ENCODE measurements around the gene ADAMTS16.

ADAMTS16 gene

GRCh38 chr5:5101676-5102075 lies 38.5 kb upstream of the ADAMTS16 start:
- TF ChIP-seq EZH2 (optimal IDR thresholded peaks at IDR 0.05; ENCODE audit: low read depth, low read length) (no peak), CTCF (IDR thresholded peaks at IDR 0.05; ENCODE audit: low read length) (no peak), EZH2phosphoT487 (IDR thresholded peaks at IDR 0.05; ENCODE audit: low read length) (no peak)
- H3K9ac ChIP-seq (ENCODE audit: low read length): no peak overlapping the region
- H3K9me2 ChIP-seq (replicated peaks; ENCODE audit: insufficient read depth, low read length): no peaks in the 10 kb centered on the region
- no peak overlapping the region for H3K4me2 ChIP-seq (ENCODE audit: low read depth, low read length)
- no peaks in the 10 kb centered on the region for H3K9me3 ChIP-seq (replicated peaks; ENCODE audit: insufficient read depth, low read length)
- no peak for DNase-seq
- H3F3A ChIP-seq (ENCODE audit: insufficient read depth, low read length): no peaks in the 10 kb centered on the region
- H3K36me3 ChIP-seq (replicated peaks; ENCODE audit: insufficient read depth, low read length): no peaks in the 10 kb centered on the region
- H3K27me3 ChIP-seq (replicated peaks; ENCODE audit: insufficient read depth, low read length): no peaks in the 10 kb centered on the region
- no peak overlapping the region for H2AFZ ChIP-seq (ENCODE audit: low read length)
- no peaks in the 10 kb centered on the region for H3K79me2 ChIP-seq (ENCODE audit: low read length)
- H3K4me3 ChIP-seq (ENCODE audit: low read length): no peak overlapping the region
- H3K27ac ChIP-seq (ENCODE audit: low read length): no peak overlapping the region
- no peaks in the 10 kb centered on the region for H4K20me1 ChIP-seq (ENCODE audit: insufficient read depth, low read length)
- no peaks in the 10 kb centered on the region for H3K4me1 ChIP-seq (ENCODE audit: low read length)

GRCh38 chr5:5103245-5103644 lies 36.9 kb upstream of the ADAMTS16 start:
- no peak for DNase-seq
- Histone ChIP-seq H4K20me1 (ENCODE audit: insufficient read depth, low read length) (no peaks in the 10 kb centered on the region), H3K79me2 (ENCODE audit: low read length) (no peaks in the 10 kb centered on the region), H3K4me3 (ENCODE audit: low read length) (no peak overlapping the region), H3K4me1 (ENCODE audit: low read length) (no peaks in the 10 kb centered on the region), H3K9me3 (replicated peaks; ENCODE audit: insufficient read depth, low read length) (no peaks in the 10 kb centered on the region), H3K36me3 (replicated peaks; ENCODE audit: insufficient read depth, low read length) (no peaks in the 10 kb centered on the region), H3K9me2 (replicated peaks; ENCODE audit: insufficient read depth, low read length) (no peaks in the 10 kb centered on the region), H3K4me2 (ENCODE audit: low read depth, low read length) (no peak overlapping the region), H2AFZ (ENCODE audit: low read length) (no peak overlapping the region), H3K9ac (ENCODE audit: low read length) (no peak overlapping the region), H3F3A (ENCODE audit: insufficient read depth, low read length) (no peaks in the 10 kb centered on the region), H3K27ac (ENCODE audit: low read length) (no peak overlapping the region), H3K27me3 (replicated peaks; ENCODE audit: insufficient read depth, low read length) (no peaks in the 10 kb centered on the region)
- TF ChIP-seq CTCF (IDR thresholded peaks at IDR 0.05; ENCODE audit: low read length) (no peak), EZH2 (optimal IDR thresholded peaks at IDR 0.05; ENCODE audit: low read depth, low read length) (no peak), EZH2phosphoT487 (IDR thresholded peaks at IDR 0.05; ENCODE audit: low read length) (no peak)

- no peak overlapping the region for H3K9ac ChIP-seq (ENCODE audit: low read length)
- H3K27ac ChIP-seq (ENCODE audit: low read length): no peak overlapping the region
- no peaks in the 10 kb centered on the region for H3K9me2 ChIP-seq (replicated peaks; ENCODE audit: insufficient read depth, low read length)
- no peaks in the 10 kb centered on the region for H3F3A ChIP-seq (ENCODE audit: insufficient read depth, low read length)
- H3K4me2 ChIP-seq (ENCODE audit: low read depth, low read length): no peak overlapping the region
- H2AFZ ChIP-seq (ENCODE audit: low read length): no peak overlapping the region
- no peak for DNase-seq
- no peak overlapping the region for H3K4me3 ChIP-seq (ENCODE audit: low read length)
- no peaks in the 10 kb centered on the region for H3K9me3 ChIP-seq (replicated peaks; ENCODE audit: insufficient read depth, low read length)
- TF ChIP-seq CTCF (IDR thresholded peaks at IDR 0.05; ENCODE audit: low read length) (no peak), EZH2phosphoT487 (IDR thresholded peaks at IDR 0.05; ENCODE audit: low read length) (no peak), EZH2 (optimal IDR thresholded peaks at IDR 0.05; ENCODE audit: low read depth, low read length) (no peak)
- no peaks in the 10 kb centered on the region for H3K4me1 ChIP-seq (ENCODE audit: low read length)
- H3K27me3 ChIP-seq (replicated peaks; ENCODE audit: insufficient read depth, low read length): no peaks in the 10 kb centered on the region
- H4K20me1 ChIP-seq (ENCODE audit: insufficient read depth, low read length): no peaks in the 10 kb centered on the region
- no peaks in the 10 kb centered on the region for H3K79me2 ChIP-seq (ENCODE audit: low read length)
- H3K36me3 ChIP-seq (replicated peaks; ENCODE audit: insufficient read depth, low read length): no peaks in the 10 kb centered on the region
Observed at GRCh38 chr5:5104550-5104949, 35.6 kb upstream of the ADAMTS16 start.

Data from MM.1S (cell line).